Endothelial cell of umbilical vein (primary cell): ENCODE results near the gene ASB10.

ENCODE experiments used
- CTCF ChIP-seq, 2 donors: IDR thresholded peaks; 1 replicate in 1 of 2; 2 replicates in 1 of 2; pipeline ENCODE4 v1.5.1; 2011; ENCODE audit warnings: low read length in 2 of 2, mild to moderate bottlenecking in 2 of 2, moderate library complexity in 2 of 2, control low read depth in 1 of 2, inconsistent platforms in 1 of 2, low read depth in 1 of 2; ENCODE audit not compliant: insufficient read depth in 1 of 2; ENCODE audit errors: extremely low read depth in 1 of 2
- EZH2 ChIP-seq: IDR thresholded peaks from 2 replicates; pipeline ENCODE4 v1.6.1; 2012; ENCODE audit warnings: borderline replicate concordance, low read depth, mild to moderate bottlenecking, moderate library complexity, low read length, inconsistent platforms; ENCODE audit not compliant: severe bottlenecking
- FOS ChIP-seq: IDR thresholded peaks from 2 replicates; pipeline ENCODE4 v1.6.1; 2011; ENCODE audit warnings: mild to moderate bottlenecking, low read length, moderate library complexity, borderline replicate concordance; ENCODE audit not compliant: insufficient read depth
- GATA2 ChIP-seq: IDR thresholded peaks from 2 replicates; pipeline ENCODE4 v1.7.0; 2011; ENCODE audit warnings: low read depth, mild to moderate bottlenecking, moderate library complexity, mixed read lengths, low read length; ENCODE audit not compliant: insufficient read length, insufficient read depth
- JUN ChIP-seq: IDR thresholded peaks from 2 replicates; pipeline ENCODE4 v1.6.1; 2011; ENCODE audit warnings: borderline replicate concordance, low read depth; ENCODE audit not compliant: insufficient read length, insufficient read depth
- MAX ChIP-seq: IDR thresholded peaks from 2 replicates; pipeline ENCODE4 v1.6.1; 2011; ENCODE audit not compliant: insufficient read depth, insufficient read length
- MYC ChIP-seq: IDR thresholded peaks from one replicate; pipeline ENCODE4 v1.6.1; 2011; ENCODE audit warnings: mild to moderate bottlenecking, low read depth, low read length
- POLR2A ChIP-seq: IDR thresholded peaks from 2 replicates; pipeline ENCODE4 v1.6.1; 2012; ENCODE audit warnings: low read depth, mild to moderate bottlenecking, control low read depth, low read length
- POLR2AphosphoS5 ChIP-seq: IDR thresholded peaks from 2 replicates; pipeline ENCODE4 v1.6.1; 2012; ENCODE audit warnings: low read depth, mild to moderate bottlenecking, control low read depth, low read length, moderate library complexity; ENCODE audit not compliant: insufficient read depth

DNA sequence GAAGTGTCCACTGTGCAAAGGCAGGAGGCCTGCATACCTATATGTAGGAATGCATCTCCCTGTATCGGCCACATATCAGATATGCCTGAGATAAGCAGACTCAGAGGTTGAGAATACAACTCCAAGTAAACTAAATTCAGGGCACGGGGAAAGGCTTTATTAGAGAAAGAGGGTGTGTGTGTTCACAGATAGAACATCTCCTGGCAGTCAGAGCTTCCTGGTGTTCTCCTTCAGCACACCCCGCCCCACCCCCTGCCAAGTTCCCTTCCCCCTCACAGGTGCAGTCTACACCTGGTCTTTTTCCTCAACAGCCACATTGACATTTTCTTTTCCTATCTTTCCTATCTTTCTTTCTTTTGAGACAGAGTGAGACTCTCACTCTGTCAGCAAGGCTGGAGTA, 36.7 kb downstream of the ASB10 start:
- no peak for TF ChIP-seq POLR2A
- TF ChIP-seq CTCF (IDR thresholded peaks at IDR 0.05; ENCODE audit: extremely low read depth in 1 of 2, insufficient read depth in 1 of 2, low read depth in 1 of 2, low read length in 2 of 2) = no peak
- TF ChIP-seq JUN = no peak
- no peak for TF ChIP-seq POLR2AphosphoS5
- no peak for TF ChIP-seq EZH2
- TF ChIP-seq MAX = no peak
- TF ChIP-seq FOS = no peak
- no peak for TF ChIP-seq GATA2
- no peak for TF ChIP-seq MYC
